ENCODE measurements around the gene UGT1A1.

The UGT1A1 gene

DNA sequence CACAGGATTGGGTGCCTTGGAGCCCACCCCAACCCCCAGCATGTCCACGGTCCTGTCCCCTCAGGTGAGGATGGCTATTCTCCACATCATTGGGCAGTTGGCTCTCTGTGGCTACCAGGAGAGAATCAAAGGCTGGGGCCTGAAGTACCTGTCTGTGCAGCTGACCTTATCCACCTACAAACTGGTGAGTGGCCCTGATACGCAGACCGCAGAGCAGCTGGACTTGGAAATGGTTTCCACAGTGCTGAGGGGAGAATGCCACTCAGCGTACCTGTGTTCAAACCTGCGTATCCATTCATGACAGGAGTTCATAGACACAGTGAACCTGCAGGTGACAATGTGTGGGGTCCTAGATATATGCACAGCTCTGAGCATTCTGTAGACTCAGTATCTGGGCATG, 39.6 kb downstream of the UGT1A1 start:
- Histone ChIP-seq H3K27me3 (replicated peaks; ENCODE audit: control insufficient read depth, insufficient read depth, low read length) (no peaks in the 10 kb centered on the region; the same call in 1 of the 2 replicates), H3K4me3 (replicated peaks; ENCODE audit: low read depth, low read length) (no peak overlapping the region), H3K36me3 (ENCODE audit: control insufficient read depth, insufficient read depth, low read length) (no peaks in the 10 kb centered on the region)
- TF ChIP-seq, protein P1, sequence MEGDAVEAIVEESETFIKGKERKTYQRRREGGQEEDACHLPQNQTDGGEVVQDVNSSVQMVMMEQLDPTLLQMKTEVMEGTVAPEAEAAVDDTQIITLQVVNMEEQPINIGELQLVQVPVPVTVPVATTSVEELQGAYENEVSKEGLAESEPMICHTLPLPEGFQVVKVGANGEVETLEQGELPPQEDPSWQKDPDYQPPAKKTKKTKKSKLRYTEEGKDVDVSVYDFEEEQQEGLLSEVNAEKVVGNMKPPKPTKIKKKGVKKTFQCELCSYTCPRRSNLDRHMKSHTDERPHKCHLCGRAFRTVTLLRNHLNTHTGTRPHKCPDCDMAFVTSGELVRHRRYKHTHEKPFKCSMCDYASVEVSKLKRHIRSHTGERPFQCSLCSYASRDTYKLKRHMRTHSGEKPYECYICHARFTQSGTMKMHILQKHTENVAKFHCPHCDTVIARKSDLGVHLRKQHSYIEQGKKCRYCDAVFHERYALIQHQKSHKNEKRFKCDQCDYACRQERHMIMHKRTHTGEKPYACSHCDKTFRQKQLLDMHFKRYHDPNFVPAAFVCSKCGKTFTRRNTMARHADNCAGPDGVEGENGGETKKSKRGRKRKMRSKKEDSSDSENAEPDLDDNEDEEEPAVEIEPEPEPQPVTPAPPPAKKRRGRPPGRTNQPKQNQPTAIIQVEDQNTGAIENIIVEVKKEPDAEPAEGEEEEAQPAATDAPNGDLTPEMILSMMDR (IDR thresholded peaks at IDR 0.05; ENCODE audit: insufficient read depth, low read length, poor library complexity, severe bottlenecking), result no peak
- no peak for DNase-seq (ENCODE audit: extremely low read depth, insufficient read length)

DNA sequence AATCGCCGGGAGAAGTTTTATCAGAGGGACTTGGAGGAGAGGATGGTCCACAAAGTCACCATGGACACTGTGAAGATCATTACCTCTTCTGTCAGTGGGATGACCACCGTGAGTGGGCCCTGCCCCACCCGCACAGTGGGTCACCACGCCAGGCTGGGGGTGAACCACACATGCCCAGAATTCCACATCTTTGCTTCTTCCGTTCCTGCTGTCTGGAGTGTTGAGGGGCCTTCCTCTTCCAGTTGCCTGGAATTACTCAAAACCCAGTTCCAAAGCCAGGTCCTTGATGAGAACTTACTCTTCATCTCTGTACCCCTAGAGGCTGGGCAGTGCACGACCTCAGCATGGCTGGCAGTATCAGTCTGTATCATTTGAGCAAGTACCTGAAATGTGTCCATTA, 40.1 kb downstream of the UGT1A1 start:
- no peaks in the 10 kb centered on the region; the same call in 1 of the 2 replicates for H3K27me3 ChIP-seq (replicated peaks; ENCODE audit: control insufficient read depth, insufficient read depth, low read length)
- TF ChIP-seq, protein P1 (IDR thresholded peaks at IDR 0.05; ENCODE audit: insufficient read depth, low read length, poor library complexity, severe bottlenecking), result no peak
- H3K4me3 ChIP-seq (replicated peaks; ENCODE audit: low read depth, low read length), result no peak overlapping the region
- no peaks in the 10 kb centered on the region for H3K36me3 ChIP-seq (ENCODE audit: control insufficient read depth, insufficient read depth, low read length)
- no peak for DNase-seq (ENCODE audit: extremely low read depth, insufficient read length)

DNA sequence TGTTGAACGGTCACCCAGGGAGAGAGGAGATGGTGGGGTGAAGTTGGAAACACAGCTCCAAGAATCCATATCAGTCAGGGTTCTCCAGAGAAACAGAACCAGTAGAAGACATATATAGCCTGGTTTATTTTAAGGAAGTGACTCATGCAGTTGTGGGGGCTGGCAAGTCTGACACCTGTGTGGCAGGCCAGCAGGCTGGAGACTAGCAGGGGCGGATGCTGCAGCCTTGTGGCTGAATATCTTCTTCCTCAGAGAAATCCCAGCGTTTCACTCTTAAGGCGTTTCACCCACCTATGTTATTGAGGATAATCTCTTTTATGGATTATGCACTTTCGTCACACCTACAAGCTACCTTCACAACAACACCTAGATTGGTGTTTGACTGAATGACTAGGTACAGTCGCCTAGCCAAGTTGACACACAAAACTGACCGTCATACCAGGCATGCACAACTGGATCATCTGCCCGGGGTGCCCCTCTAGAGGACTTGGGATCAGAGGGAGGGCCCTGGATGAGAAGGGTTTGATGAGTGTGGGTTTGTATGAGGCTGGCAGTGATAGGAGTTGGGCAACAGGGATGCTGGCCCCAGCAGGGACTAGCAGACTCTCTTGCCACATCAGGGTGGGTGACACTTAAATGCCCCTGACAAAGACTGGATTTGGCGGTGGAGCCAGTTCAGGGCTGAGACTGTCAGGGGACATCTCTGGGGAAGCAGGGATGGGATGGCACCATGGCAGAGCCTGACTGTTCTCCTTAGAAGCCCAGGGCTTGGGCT, 41.5 kb downstream of the UGT1A1 start:
- TF ChIP-seq, protein P1 (IDR thresholded peaks at IDR 0.05; ENCODE audit: insufficient read depth, low read length, poor library complexity, severe bottlenecking), result no peak
- Histone ChIP-seq H3K4me3 (replicated peaks; ENCODE audit: low read depth, low read length) (no peak overlapping the region), H3K36me3 (ENCODE audit: control insufficient read depth, insufficient read depth, low read length) (no peaks in the 10 kb centered on the region), H3K27me3 (replicated peaks; ENCODE audit: control insufficient read depth, insufficient read depth, low read length) (no peaks in the 10 kb centered on the region; the same call in 1 of the 2 replicates)
- DNase-seq (ENCODE audit: extremely low read depth, insufficient read length), result no peak

DNA sequence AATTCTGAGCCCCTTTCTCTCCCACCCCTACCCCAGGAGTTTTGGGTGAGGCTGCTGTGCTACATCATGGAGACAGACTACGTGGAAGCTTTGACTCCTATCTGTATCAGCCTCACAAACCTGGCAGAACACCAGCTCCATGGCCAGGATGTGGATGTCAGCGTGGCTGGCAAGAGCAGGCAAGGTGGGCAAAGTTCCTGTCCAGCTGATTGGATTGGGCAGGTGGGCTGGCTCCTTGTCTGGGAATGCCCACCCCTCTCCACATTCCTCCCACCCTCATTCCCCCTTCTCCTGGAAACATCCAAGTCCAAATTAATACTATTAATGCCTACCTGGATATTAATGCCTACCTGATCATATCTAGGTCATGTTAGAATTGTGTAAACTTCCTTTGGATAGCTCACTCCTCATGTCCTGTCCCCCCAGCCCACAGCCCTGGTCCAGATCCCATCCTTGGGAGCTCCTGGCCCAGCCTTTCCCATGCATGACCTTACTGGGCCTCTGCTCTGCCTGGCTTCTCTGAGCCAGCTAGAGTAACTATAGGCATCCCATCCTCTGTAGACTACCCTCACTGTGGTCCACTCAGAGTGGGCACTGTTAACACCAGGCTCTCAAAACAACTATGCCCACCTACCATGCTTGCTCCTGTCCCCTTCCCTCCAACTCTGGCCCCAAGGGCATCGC, 42.2 kb downstream of the UGT1A1 start:
- no peaks in the 10 kb centered on the region for H3K36me3 ChIP-seq (ENCODE audit: control insufficient read depth, insufficient read depth, low read length)
- TF ChIP-seq, protein P1 (IDR thresholded peaks at IDR 0.05; ENCODE audit: insufficient read depth, low read length, poor library complexity, severe bottlenecking), result no peak

DNA sequence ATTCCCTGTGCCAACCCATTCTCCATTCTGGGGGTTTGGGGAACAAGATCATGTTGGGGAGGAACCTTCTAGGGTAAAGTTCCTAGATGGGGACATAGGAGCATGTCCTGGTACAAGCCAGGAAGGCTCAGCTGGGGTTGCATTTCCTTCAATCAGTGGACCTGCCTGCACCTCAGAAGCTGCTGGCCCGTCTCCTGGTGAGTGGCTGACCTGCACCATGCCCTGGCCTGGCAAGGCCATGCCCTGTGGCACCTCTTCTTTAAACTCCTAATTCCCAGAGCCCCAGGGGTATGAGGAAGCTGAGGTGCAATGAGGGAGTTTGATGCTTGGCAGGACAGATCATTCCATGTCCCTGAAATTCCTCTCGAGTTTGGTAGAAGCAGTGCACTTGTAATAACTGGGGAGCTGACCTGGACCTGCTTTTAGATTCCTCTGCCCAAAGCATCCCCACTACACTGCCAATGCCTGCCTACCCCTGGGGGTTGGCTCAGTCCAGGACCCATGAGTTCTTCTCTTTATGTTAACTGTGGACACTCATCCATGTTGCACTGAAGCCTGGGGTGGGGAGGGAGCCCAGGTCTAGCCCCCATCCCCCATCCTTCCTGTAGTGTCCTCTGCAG, 43.3 kb downstream of the UGT1A1 start:
- TF ChIP-seq, protein P1 (IDR thresholded peaks at IDR 0.05; ENCODE audit: insufficient read depth, low read length, poor library complexity, severe bottlenecking), result no peak
- no peaks in the 10 kb centered on the region for H3K36me3 ChIP-seq (ENCODE audit: control insufficient read depth, insufficient read depth, low read length)
- DNase-seq (ENCODE audit: extremely low read depth, insufficient read length), result no peak
- H3K27me3 ChIP-seq (replicated peaks; ENCODE audit: control insufficient read depth, insufficient read depth, low read length), result no peaks in the 10 kb centered on the region; the same call in 1 of the 2 replicates
- no peak overlapping the region for H3K4me3 ChIP-seq (replicated peaks; ENCODE audit: low read depth, low read length)

More for the DNA sequence above, 42.2 kb downstream of the UGT1A1 start:
- no peak for DNase-seq (ENCODE audit: extremely low read depth, insufficient read length)
- H3K4me3 ChIP-seq (replicated peaks; ENCODE audit: low read depth, low read length), result no peak overlapping the region
- no peaks in the 10 kb centered on the region; the same call in 1 of the 2 replicates for H3K27me3 ChIP-seq (replicated peaks; ENCODE audit: control insufficient read depth, insufficient read depth, low read length)
